ENCODE data around the gene CALCOCO2. TPM values are rescaled to one million over a fixed set of nuclear protein-coding genes. Genes with fewer than 3 reads are reported as not detected.
A peak's percentile ranks its signal among the peaks of the same experiment; 100 is the strongest.

Gene CALCOCO2
- total and polyA plus RNA-seq, 2 of the 13 experiments (the other 11 are each of a cell fraction or from before 2014, with no cell fraction given): 72.9 to 111 TPM

DNA sequence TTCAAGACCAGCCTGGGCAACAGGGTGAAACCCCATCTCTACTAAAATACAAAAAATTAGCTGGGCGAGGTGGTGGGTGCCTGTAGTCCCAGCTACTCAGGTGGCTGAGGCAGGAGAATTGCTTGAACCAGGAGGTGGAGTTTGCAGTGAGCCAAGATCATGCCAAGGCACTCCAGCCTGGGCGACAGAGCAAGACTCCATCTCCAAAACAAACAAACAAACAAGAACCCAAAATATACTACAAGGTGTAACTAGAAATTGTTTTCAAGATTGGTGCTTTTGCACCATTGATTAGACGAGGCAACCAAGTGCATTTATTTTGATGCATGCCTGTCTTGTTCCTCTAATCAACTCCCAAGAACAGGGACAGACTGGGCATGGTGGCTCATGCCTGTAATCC is 41.6 kb downstream of the CALCOCO2 start (continued):
- TF ChIP-seq, protein P1, sequence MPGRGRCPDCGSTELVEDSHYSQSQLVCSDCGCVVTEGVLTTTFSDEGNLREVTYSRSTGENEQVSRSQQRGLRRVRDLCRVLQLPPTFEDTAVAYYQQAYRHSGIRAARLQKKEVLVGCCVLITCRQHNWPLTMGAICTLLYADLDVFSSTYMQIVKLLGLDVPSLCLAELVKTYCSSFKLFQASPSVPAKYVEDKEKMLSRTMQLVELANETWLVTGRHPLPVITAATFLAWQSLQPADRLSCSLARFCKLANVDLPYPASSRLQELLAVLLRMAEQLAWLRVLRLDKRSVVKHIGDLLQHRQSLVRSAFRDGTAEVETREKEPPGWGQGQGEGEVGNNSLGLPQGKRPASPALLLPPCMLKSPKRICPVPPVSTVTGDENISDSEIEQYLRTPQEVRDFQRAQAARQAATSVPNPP (CRISPR knock-in tag; IDR thresholded peaks at IDR 0.05): 0 out of 2 replicates have a peak, but pooled peaks have one; percentile 23
- TF ChIP-seq, protein P2, sequence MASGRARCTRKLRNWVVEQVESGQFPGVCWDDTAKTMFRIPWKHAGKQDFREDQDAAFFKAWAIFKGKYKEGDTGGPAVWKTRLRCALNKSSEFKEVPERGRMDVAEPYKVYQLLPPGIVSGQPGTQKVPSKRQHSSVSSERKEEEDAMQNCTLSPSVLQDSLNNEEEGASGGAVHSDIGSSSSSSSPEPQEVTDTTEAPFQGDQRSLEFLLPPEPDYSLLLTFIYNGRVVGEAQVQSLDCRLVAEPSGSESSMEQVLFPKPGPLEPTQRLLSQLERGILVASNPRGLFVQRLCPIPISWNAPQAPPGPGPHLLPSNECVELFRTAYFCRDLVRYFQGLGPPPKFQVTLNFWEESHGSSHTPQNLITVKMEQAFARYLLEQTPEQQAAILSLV (CRISPR knock-in tag; IDR thresholded peaks at IDR 0.05; ENCODE audit: borderline replicate concordance): 0 out of 2 replicates have a peak, but pooled peaks have one; percentile 12

DNA sequence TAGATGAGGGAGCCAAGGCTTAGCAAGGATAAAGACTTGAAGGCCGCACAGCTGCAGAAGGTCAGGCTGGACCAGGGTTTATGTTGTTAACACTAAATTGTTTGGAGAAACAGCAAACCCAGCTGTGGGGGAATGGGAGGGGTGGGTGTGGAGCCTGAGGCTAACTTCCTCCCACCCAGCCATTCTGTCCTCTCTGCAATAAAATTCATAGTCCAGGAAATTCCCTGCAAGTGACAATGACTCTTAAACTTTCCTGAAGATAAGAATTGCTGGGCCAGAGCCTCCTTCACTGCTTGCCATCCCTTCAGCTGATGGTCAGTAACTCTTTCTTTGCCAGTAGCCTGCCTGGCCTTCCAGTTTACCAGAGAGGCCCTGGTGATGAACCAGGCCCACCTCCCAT is 42.4 kb downstream of the CALCOCO2 start:
- peak overlapping the region; percentile 97 for H3K27ac ChIP-seq (ENCODE audit: extremely low read length, insufficient read depth, low read length)
- H4K20me1 ChIP-seq (ENCODE audit: insufficient read depth, low read length): no peaks in the 10 kb centered on the region
- in situ Hi-C loops (cut with HindIII; ENCODE audit: extremely low pct_ligation_motif_present, low pct_unique_long_range_greater_than_20kb): no loop called here
- 0 out of 2 replicates have a peak, but pooled peaks have one; percentile 13 for TF ChIP-seq ZNF335 (CRISPR knock-in tag; IDR thresholded peaks at IDR 0.05)
- peak; percentile 72 for TF ChIP-seq ZNF652 (CRISPR knock-in tag; IDR thresholded peaks at IDR 0.05; ENCODE audit: borderline replicate concordance, low read depth)
- TF ChIP-seq, protein P3, sequence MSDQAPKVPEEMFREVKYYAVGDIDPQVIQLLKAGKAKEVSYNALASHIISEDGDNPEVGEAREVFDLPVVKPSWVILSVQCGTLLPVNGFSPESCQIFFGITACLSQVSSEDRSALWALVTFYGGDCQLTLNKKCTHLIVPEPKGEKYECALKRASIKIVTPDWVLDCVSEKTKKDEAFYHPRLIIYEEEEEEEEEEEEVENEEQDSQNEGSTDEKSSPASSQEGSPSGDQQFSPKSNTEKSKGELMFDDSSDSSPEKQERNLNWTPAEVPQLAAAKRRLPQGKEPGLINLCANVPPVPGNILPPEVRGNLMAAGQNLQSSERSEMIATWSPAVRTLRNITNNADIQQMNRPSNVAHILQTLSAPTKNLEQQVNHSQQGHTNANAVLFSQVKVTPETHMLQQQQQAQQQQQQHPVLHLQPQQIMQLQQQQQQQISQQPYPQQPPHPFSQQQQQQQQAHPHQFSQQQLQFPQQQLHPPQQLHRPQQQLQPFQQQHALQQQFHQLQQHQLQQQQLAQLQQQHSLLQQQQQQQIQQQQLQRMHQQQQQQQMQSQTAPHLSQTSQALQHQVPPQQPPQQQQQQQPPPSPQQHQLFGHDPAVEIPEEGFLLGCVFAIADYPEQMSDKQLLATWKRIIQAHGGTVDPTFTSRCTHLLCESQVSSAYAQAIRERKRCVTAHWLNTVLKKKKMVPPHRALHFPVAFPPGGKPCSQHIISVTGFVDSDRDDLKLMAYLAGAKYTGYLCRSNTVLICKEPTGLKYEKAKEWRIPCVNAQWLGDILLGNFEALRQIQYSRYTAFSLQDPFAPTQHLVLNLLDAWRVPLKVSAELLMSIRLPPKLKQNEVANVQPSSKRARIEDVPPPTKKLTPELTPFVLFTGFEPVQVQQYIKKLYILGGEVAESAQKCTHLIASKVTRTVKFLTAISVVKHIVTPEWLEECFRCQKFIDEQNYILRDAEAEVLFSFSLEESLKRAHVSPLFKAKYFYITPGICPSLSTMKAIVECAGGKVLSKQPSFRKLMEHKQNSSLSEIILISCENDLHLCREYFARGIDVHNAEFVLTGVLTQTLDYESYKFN (CRISPR knock-in tag; conservative IDR thresholded peaks at IDR 0.05): 0 out of 2 replicates have a peak, but pooled peaks have one; percentile 13
- TF ChIP-seq PLRG1 (conservative IDR thresholded peaks at IDR 0.05): no peak
- DNase-seq (ENCODE audit: low spot score): no peak
- no peak overlapping the region for H3K9ac ChIP-seq (ENCODE audit: insufficient read depth, low read depth, low read length)
- H3K9me3 ChIP-seq (ENCODE audit: low read length): no peaks in the 10 kb centered on the region
- CTCF ChIA-PET (ENCODE audit: low intra/inter-chr PET ratio, low total read pairs): no interaction called here
- H3K4me1 ChIP-seq (ENCODE audit: insufficient read depth, low read length): peaks cover 77% of the 10 kb centered on the region
- ATAC-seq: no peak
- WGBS (ENCODE audit: low lambda C conversion rate): 86% methylated on average over 1 of the region's 1 CpG
- H3K79me2 ChIP-seq (ENCODE audit: insufficient read depth, low read length): no peaks in the 10 kb centered on the region
- intact Hi-C loops (cut with micrococcal nuclease; ENCODE audit: unreplicated experiment): no loop called here
- H3K4me2 ChIP-seq (ENCODE audit: low read depth, low read length): no peak overlapping the region
- no peak overlapping the region for H2AFZ ChIP-seq (ENCODE audit: low read length)
- H3K36me3 ChIP-seq (replicated peaks in 1 of 2; ENCODE audit: control insufficient read depth in 1 of 2, insufficient read depth in 2 of 2, low read length in 2 of 2): no peaks in the 10 kb centered on the region
- no peak overlapping the region for H3K4me3 ChIP-seq (replicated peaks in 1 of 3; ENCODE audit: insufficient read depth in 1 of 3, low read depth in 2 of 3, low read length in 3 of 3)
- BruUV-seq (replicated peaks): no TSS peak
- H3K27me3 ChIP-seq (ENCODE audit: control insufficient read depth in 1 of 2, insufficient read depth in 2 of 2, low read length in 2 of 2): no peaks in the 10 kb centered on the region
- no peak for FAIRE-seq
- POLR2A ChIA-PET: interaction anchor here (1.1 to 4.4 kb wide), 5 partner anchors 19 to 77 kb away, joined by 3 to 34 read pairs (median 7); partner anchors contain the start of gene ATP5MC1
